AG09309 (cell line): Measurements from ENCODE around the gene JAK2.
"Not testable (repeated sequence)": the region's sequence is repeated elsewhere in the genome, so short reads cannot be mapped to it uniquely, and the experiment has no call there.

ENCODE experiments used
- DNase-seq: peaks from one replicate; pipeline ENCODE4 v3.0.0-alpha.2; 2010; ENCODE audit warnings: low read depth
- H3K4me3 ChIP-seq: 2 replicates; pipeline ENCODE4 v1.5.1; 2011; ENCODE audit warnings: mild to moderate bottlenecking, low read depth, low read length, moderate library complexity; ENCODE audit not compliant: control insufficient read depth
- CTCF ChIP-seq: IDR thresholded peaks from 2 replicates; pipeline ENCODE4 v1.5.1; 2011; ENCODE audit warnings: mild to moderate bottlenecking, low read depth, low read length, inconsistent platforms; ENCODE audit not compliant: insufficient read depth, control insufficient read depth; ENCODE audit errors: missing control alignments

JAK2 gene

GRCh38 chr9:4943346-4943745 is 41.7 kb upstream of the JAK2 start:
- no peak for TF ChIP-seq CTCF
- no peak for DNase-seq
- no peak overlapping the region for H3K4me3 ChIP-seq

GRCh38 chr9:4944431-4945211 is 40.5 kb upstream of the JAK2 start:
- not testable (repeated sequence) for DNase-seq, H3K4me3 ChIP-seq

GRCh38 chr9:4946937-4947336 is 38.1 kb upstream of the JAK2 start:
- no peak for TF ChIP-seq CTCF
- no peak for DNase-seq

GRCh38 chr9:4955836-4956235 is 29.2 kb upstream of the JAK2 start:
- TF ChIP-seq CTCF = no peak
- no peak for DNase-seq
- no peak overlapping the region for H3K4me3 ChIP-seq

More at GRCh38 chr9:4946937-4947336, 38.1 kb upstream of the JAK2 start:
- H3K4me3 ChIP-seq = no peak overlapping the region

- H3K4me3 ChIP-seq = no peak overlapping the region
- no peak for TF ChIP-seq CTCF
- no peak for DNase-seq
Observed at GRCh38 chr9:4959031-4959430, 26.0 kb upstream of the JAK2 start.

GRCh38 chr9:4962085-4962484 is 23.0 kb upstream of the JAK2 start:
- DNase-seq = no peak
- no peak for TF ChIP-seq CTCF
- H3K4me3 ChIP-seq = no peak overlapping the region

GRCh38 chr9:4964540-4964939 is 20.5 kb upstream of the JAK2 start:
- DNase-seq = no peak
- H3K4me3 ChIP-seq = no peak overlapping the region
- TF ChIP-seq CTCF = no peak
